Measurements from ENCODE around the gene VIM.

DNA sequence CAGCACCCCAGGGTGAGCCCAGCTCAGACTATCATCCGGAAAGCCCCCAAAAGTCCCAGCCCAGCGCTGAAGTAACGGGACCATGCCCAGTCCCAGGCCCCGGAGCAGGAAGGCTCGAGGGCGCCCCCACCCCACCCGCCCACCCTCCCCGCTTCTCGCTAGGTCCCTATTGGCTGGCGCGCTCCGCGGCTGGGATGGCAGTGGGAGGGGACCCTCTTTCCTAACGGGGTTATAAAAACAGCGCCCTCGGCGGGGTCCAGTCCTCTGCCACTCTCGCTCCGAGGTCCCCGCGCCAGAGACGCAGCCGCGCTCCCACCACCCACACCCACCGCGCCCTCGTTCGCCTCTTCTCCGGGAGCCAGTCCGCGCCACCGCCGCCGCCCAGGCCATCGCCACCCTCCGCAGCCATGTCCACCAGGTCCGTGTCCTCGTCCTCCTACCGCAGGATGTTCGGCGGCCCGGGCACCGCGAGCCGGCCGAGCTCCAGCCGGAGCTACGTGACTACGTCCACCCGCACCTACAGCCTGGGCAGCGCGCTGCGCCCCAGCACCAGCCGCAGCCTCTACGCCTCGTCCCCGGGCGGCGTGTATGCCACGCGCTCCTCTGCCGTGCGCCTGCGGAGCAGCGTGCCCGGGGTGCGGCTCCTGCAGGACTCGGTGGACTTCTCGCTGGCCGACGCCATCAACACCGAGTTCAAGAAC lies 1.1 kb downstream of the VIM start:
- TF ChIP-seq, protein P1, sequence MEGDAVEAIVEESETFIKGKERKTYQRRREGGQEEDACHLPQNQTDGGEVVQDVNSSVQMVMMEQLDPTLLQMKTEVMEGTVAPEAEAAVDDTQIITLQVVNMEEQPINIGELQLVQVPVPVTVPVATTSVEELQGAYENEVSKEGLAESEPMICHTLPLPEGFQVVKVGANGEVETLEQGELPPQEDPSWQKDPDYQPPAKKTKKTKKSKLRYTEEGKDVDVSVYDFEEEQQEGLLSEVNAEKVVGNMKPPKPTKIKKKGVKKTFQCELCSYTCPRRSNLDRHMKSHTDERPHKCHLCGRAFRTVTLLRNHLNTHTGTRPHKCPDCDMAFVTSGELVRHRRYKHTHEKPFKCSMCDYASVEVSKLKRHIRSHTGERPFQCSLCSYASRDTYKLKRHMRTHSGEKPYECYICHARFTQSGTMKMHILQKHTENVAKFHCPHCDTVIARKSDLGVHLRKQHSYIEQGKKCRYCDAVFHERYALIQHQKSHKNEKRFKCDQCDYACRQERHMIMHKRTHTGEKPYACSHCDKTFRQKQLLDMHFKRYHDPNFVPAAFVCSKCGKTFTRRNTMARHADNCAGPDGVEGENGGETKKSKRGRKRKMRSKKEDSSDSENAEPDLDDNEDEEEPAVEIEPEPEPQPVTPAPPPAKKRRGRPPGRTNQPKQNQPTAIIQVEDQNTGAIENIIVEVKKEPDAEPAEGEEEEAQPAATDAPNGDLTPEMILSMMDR (conservative IDR thresholded peaks at IDR 0.05; ENCODE audit: low read length), result no peak
- no peak for TF ChIP-seq EZH2phosphoT487 (IDR thresholded peaks at IDR 0.05; ENCODE audit: borderline replicate concordance)

Measured in Loucy (cell line).